ENCODE results near the gene XDH.

- TF ChIP-seq CTCF (IDR thresholded peaks at IDR 0.05; ENCODE audit: low read length) (no peak), EZH2 (IDR thresholded peaks at IDR 0.05; ENCODE audit: borderline replicate concordance, low read length) (no peak)
Measured at GRCh38 chr2:31334311-31335026, 80.1 kb downstream of the XDH start.
